HG02840 (cell line): ENCODE data around the gene FAM180B.
"Not testable (repeated sequence)": the region's sequence is repeated elsewhere in the genome, so short reads cannot be mapped to it uniquely, and the experiment has no call there.

Experiments
- ATAC-seq: cut with Tn5 transposase; IDR thresholded peaks from one replicate; pipeline ENCODE4 v1.9.1; 2021; ENCODE audit warnings: mild to moderate bottlenecking, moderate library complexity, moderate number of reproducible peaks; ENCODE audit not compliant: unreplicated experiment, low FRiP score

FAM180B gene

GRCh38 chr11:47593492-47593933 is 7.0 kb downstream of the FAM180B start:
- no peak for ATAC-seq

GRCh38 chr11:47593934-47594855 is 7.7 kb downstream of the FAM180B start, which contains the start of gene C1QTNF4:
TSS of gene C1QTNF4 (minus strand) at chr11:47594411. CDS start at chr11:47590810, 3,601 bp downstream.
- no peak for ATAC-seq

GRCh38 chr11:47595029-47595428 is 8.6 kb downstream of the FAM180B start:
- no peak for ATAC-seq

GRCh38 chr11:47595967-47596366 is 9.5 kb downstream of the FAM180B start:
- ATAC-seq = no peak

GRCh38 chr11:47599902-47600301 is 13.4 kb downstream of the FAM180B start:
- ATAC-seq = no peak

- ATAC-seq = no peak
Observed at GRCh38 chr11:47603295-47603694, 16.8 kb downstream of the FAM180B start.

GRCh38 chr11:47605921-47606320 is 19.4 kb downstream of the FAM180B start:
- ATAC-seq = no peak

- ATAC-seq = no peak
Observed at GRCh38 chr11:47606731-47607130, 20.3 kb downstream of the FAM180B start.

- no peak for ATAC-seq
Observed at GRCh38 chr11:47607380-47607779, 20.9 kb downstream of the FAM180B start.

GRCh38 chr11:47609675-47610074 is 23.2 kb downstream of the FAM180B start:
- ATAC-seq = no peak

GRCh38 chr11:47611348-47611794 is 24.9 kb downstream of the FAM180B start:
- no peak for ATAC-seq

GRCh38 chr11:47615249-47615648 is 28.8 kb downstream of the FAM180B start:
- no peak for ATAC-seq

GRCh38 chr11:47616726-47617416 is 30.4 kb downstream of the FAM180B start:
- no peak for ATAC-seq

GRCh38 chr11:47617417-47617809 is 30.9 kb downstream of the FAM180B start:
- no peak for ATAC-seq

GRCh38 chr11:47620836-47621378 is 34.4 kb downstream of the FAM180B start:
- no peak for ATAC-seq

- ATAC-seq = no peak
Observed at GRCh38 chr11:47626234-47626633, 39.8 kb downstream of the FAM180B start.

- no peak for ATAC-seq
Observed at GRCh38 chr11:47628026-47628425, 41.5 kb downstream of the FAM180B start.

- ATAC-seq = no peak
Observed at GRCh38 chr11:47631473-47631872, 45.0 kb downstream of the FAM180B start.

GRCh38 chr11:47636331-47636730 is 49.9 kb downstream of the FAM180B start:
- not testable (repeated sequence) for ATAC-seq
